Testis (tissue), 3 donors: Measurements from ENCODE around the gene CACNG4. TPM values are rescaled to one million over a fixed set of nuclear protein-coding genes. Genes with fewer than 3 reads are reported as not detected.

Source experiments
- DNase-seq: peaks from one replicate; pipeline ENCODE4 v3.0.0-alpha.2; 2019
- H3K27ac ChIP-seq, 2 donors: fragments of 200-600 bp; sonication (generic); one replicate each; pipeline ENCODE4 v1.5.1; 2019
- H3K27me3 ChIP-seq: fragments of 200-600 bp; sonication (generic); one replicate; pipeline ENCODE4 v1.5.1; 2019
- H3K36me3 ChIP-seq: fragments of 200-600 bp; sonication (generic); one replicate; pipeline ENCODE4 v1.5.1; 2017; ENCODE audit warnings: low read depth; ENCODE audit errors: missing control alignments
- H3K4me1 ChIP-seq: fragments of 200-600 bp; sonication (generic); one replicate; pipeline ENCODE4 v1.5.1; 2019
- H3K4me3 ChIP-seq, 2 donors: fragments of 200-600 bp; sonication (generic); one replicate each; pipeline ENCODE4 v1.5.1; 2017 to 2019
- H3K9me3 ChIP-seq: fragments of 200-600 bp; sonication (generic); one replicate; pipeline ENCODE4 v1.5.1; 2017
- CTCF ChIP-seq, 3 experiments: fragments of 450-650 bp in 2 of 3; fragments of 200-600 bp in 1 of 3; sonication (generic) in 1 of 3; IDR thresholded peaks; one replicate each; pipeline ENCODE4 v1.5.1; 2016 to 2019; ENCODE audit warnings: antibody characterized with exemption in 3 of 3, mild to moderate bottlenecking in 2 of 3, moderate library complexity in 1 of 3
- POLR2A ChIP-seq: fragments of 450-650 bp; IDR thresholded peaks from one replicate; pipeline ENCODE4 v1.6.1; 2017; ENCODE audit warnings: antibody characterized with exemption, mild to moderate bottlenecking, moderate library complexity
- WGBS, 2 donors: methylation state at CpG; one replicate each; pipeline ENCODE4 v1.1.5; 2018; 5-methylcytosine and 5-hydroxymethylcytosine counted together
- intact Hi-C: fragments of 100-400 bp; cut with DNase I; formaldehyde crosslinking; loops from one replicate; pipeline ENCODE4 v1.15.1; 2023; ENCODE audit warnings: low total_unique reads
- polyA plus RNA-seq: library from polyadenylated mRNA; stranded (reverse); fragments of 350-450 nt; fragmentation: Illumina TruSeq; extraction: RNeasy Lipid Tissue Mini Kit (QIAGEN cat#74804); gene quantifications from one replicate; pipeline ENCODE4 v1.2.3, GENCODE V29; 2014; ENCODE audit warnings: low read depth, low replicate concordance; ENCODE audit not compliant: insufficient read depth
- total RNA-seq, 2 donors: library from RNA; depleted of rRNA; stranded (reverse); fragments of >200 nt; gene quantifications; one replicate each; pipeline ENCODE4 v1.2.3, GENCODE V29; 2016

CACNG4 gene
- total and polyA plus RNA-seq, 3 donors from 2014 or later: 0.16 to 0.81 (median 0.46) TPM

DNA sequence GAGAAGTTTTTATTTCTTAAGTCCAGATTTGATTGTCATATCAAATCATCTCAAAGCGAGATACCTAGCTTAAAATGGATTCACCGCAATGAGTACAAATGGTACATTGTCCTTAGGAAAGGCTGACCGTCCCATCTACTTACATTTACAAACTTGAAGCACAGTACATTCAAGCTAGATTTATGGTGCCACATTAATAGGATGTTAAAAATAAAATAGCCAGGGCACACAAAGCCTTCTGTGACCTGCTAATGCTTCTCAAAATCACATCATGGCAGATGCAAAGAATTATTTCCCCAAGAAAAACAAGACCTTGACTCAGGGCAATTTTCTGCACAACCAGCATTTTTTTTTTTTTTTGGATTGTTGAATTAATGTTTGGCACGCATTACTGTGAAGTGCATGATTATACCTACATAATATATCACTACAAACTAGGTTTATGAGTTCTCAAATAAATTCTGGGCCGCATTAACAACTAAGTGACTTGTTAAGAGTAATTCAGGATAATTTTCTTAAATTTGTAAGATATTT is 105.2 kb downstream of the CACNG4 start:
- intact Hi-C loops: no loop called here
- 93 to 98% methylated on average over 5 of the region's 5 CpGs for WGBS, 2 donors

GRCh38 chr17:67071595-67071994 is 107.1 kb downstream of the CACNG4 start:
- Histone ChIP-seq H3K4me1 (no peaks in the 10 kb centered on the region), H3K9me3 (no peaks in the 10 kb centered on the region), H3K4me3 (no peak overlapping the region), H3K36me3 (no peaks in the 10 kb centered on the region), H3K27ac (no peak overlapping the region), H3K27me3 (no peaks in the 10 kb centered on the region)
- TF ChIP-seq POLR2A (no peak), CTCF (IDR thresholded peaks at IDR 0.05) (no peak)
- DNase-seq: no peak
- intact Hi-C loops: no loop called here

More for the DNA sequence above, 105.2 kb downstream of the CACNG4 start:
- H3K9me3 ChIP-seq: no peaks in the 10 kb centered on the region
- no peak overlapping the region for H3K27ac ChIP-seq
- no peak for DNase-seq
- no peaks in the 10 kb centered on the region for H3K4me1 ChIP-seq
- H3K4me3 ChIP-seq: no peak overlapping the region
- TF ChIP-seq CTCF (IDR thresholded peaks at IDR 0.05) (no peak), POLR2A (no peak)
- H3K27me3 ChIP-seq: no peaks in the 10 kb centered on the region
- H3K36me3 ChIP-seq: no peaks in the 10 kb centered on the region

DNA sequence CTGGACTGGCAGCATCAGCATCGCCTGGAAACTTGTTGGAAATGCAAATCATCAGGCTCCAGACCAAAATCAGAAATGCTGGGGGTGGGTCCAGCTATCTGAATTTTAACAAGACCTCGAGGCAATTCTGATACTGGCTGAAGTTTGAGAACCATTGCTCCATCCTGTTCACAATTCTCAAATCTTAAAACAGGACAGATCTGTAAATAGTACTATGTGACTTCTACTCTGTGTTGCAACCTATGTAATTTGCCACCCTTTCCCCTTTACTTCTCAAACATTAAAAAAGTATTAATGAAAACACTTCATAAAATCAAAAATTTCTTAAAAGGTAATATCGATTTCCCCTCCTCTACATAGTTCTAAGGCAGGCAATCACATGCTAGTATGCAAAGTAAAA is 108.4 kb downstream of the CACNG4 start:
- WGBS, 2 donors: 92 to 94% methylated on average over 3 of the region's 3 CpGs
- Histone ChIP-seq H3K27me3 (no peaks in the 10 kb centered on the region), H3K36me3 (no peaks in the 10 kb centered on the region), H3K4me3 (no peak overlapping the region), H3K9me3 (no peaks in the 10 kb centered on the region), H3K4me1 (no peaks in the 10 kb centered on the region), H3K27ac (no peak overlapping the region)
- no peak for DNase-seq
- intact Hi-C loops: no loop called here
- TF ChIP-seq CTCF (IDR thresholded peaks at IDR 0.05) (no peak), POLR2A (no peak)

DNA sequence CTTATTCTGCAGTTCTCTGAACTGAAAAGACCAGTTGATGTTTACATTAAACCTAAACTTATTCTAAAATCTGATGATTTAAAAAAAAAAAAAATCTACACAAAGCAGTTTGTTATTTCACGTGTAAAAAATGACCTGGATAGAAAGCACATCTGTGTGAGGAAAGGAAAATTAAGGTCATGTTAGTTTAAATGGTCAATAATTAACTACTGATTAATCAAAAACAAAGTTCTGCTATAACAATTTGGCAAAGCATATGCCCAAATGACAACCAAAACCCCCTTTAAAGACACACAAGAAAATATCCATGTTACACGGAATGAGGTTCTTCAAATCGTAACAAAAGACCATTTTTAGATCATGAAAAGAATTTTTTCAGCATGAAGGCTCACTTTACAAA is 110.3 kb downstream of the CACNG4 start:
- Histone ChIP-seq H3K27me3 (no peaks in the 10 kb centered on the region), H3K36me3 (no peaks in the 10 kb centered on the region), H3K4me1 (no peaks in the 10 kb centered on the region), H3K9me3 (no peaks in the 10 kb centered on the region), H3K4me3 (no peak overlapping the region), H3K27ac (no peak overlapping the region)
- no peak for DNase-seq
- intact Hi-C loops: no loop called here
- TF ChIP-seq CTCF (IDR thresholded peaks at IDR 0.05): no peak
- TF ChIP-seq POLR2A: no peak
- WGBS, 2 donors: 90 to 91% methylated on average over 3 of the region's 3 CpGs

GRCh38 chr17:67076290-67076689 is 111.8 kb downstream of the CACNG4 start:
- intact Hi-C loops: no loop called here
- no peak overlapping the region for H3K27ac ChIP-seq
- H3K4me1 ChIP-seq: no peaks in the 10 kb centered on the region
- DNase-seq: no peak
- WGBS, 2 donors: 86 to 87% methylated on average over 7 of the region's 7 CpGs
- TF ChIP-seq POLR2A (no peak), CTCF (IDR thresholded peaks at IDR 0.05) (no peak)
- H3K36me3 ChIP-seq: no peaks in the 10 kb centered on the region
- no peaks in the 10 kb centered on the region for H3K27me3 ChIP-seq
- no peak overlapping the region for H3K4me3 ChIP-seq
- H3K9me3 ChIP-seq: no peaks in the 10 kb centered on the region
